NCI-H460 (cell line): ENCODE data around the gene DNAJB1. TPM values are rescaled to one million over a fixed set of nuclear protein-coding genes. Genes with fewer than 3 reads are reported as not detected.
A peak's percentile ranks its signal among the peaks of the same experiment; 100 is the strongest.

Source experiments
- DNase-seq: peaks from one replicate; pipeline ENCODE4 v3.0.0-alpha.2; 2016; ENCODE audit warnings: low read depth; ENCODE audit errors: extremely low read depth
- total RNA-seq: library from RNA; depleted of rRNA; stranded (reverse); fragments of >200 nt; shearing (Covaris generic); gene quantifications from 2 replicates; pipeline ENCODE4 v1.2.3, GENCODE V29; 2014

Gene DNAJB1
- total RNA-seq, 1 experiment from 2014 or later = 57.1 TPM

GRCh38 chr19:14497228-14497921 is 20.8 kb downstream of the DNAJB1 start:
- no peak for DNase-seq

GRCh38 chr19:14496834-14497227 is 21.4 kb downstream of the DNAJB1 start:
- DNase-seq = no peak

GRCh38 chr19:14496029-14496833 is 22.0 kb downstream of the DNAJB1 start, which contains the start of gene GIPC1:
Gene GIPC1, minus strand, starts transcription at chr19:14496127. Its CDS starts 13,151 bp downstream, at chr19:14482976.
- peak; percentile 94 for DNase-seq

- no peak for DNase-seq
Observed at GRCh38 chr19:14495672-14496028, 22.5 kb downstream of the DNAJB1 start.

GRCh38 chr19:14494910-14495671 is 23.1 kb downstream of the DNAJB1 start:
- no peak for DNase-seq

GRCh38 chr19:14494411-14494810 is 23.8 kb downstream of the DNAJB1 start:
- no peak for DNase-seq

GRCh38 chr19:14492756-14493337 is 25.4 kb downstream of the DNAJB1 start:
- no peak for DNase-seq

GRCh38 chr19:14487370-14488125 is 30.6 kb downstream of the DNAJB1 start:
- no peak for DNase-seq

GRCh38 chr19:14482172-14482941 is 35.8 kb downstream of the DNAJB1 start:
- DNase-seq = no peak

- no peak for DNase-seq
Observed at GRCh38 chr19:14480700-14481079, 37.5 kb downstream of the DNAJB1 start.

- no peak for DNase-seq
Observed at GRCh38 chr19:14479975-14480699, 38.1 kb downstream of the DNAJB1 start.

GRCh38 chr19:14479309-14479974 is 38.8 kb downstream of the DNAJB1 start:
- DNase-seq = no peak

GRCh38 chr19:14478113-14478545 is 40.1 kb downstream of the DNAJB1 start:
- DNase-seq = no peak

GRCh38 chr19:14477418-14478112 is 40.6 kb downstream of the DNAJB1 start:
- DNase-seq = no peak

- peak; percentile 52 for DNase-seq
Observed at GRCh38 chr19:14476673-14477401, 41.4 kb downstream of the DNAJB1 start.

GRCh38 chr19:14476327-14476672 is 41.9 kb downstream of the DNAJB1 start:
- no peak for DNase-seq
